MM.1S (cell line): ENCODE data around the gene USB1.
A peak's percentile ranks its signal among the peaks of the same experiment; 100 is the strongest.

Experiments used
- DNase-seq: peaks from one replicate; pipeline ENCODE4 v3.0.0-alpha.2; 2015
- H2AFZ ChIP-seq: fragments of 300-600 bp; sonication (generic); 2 replicates; pipeline ENCODE4 v1.6.0; 2016; ENCODE audit warnings: antibody characterized with exemption, low read length
- H3F3A ChIP-seq: fragments of 300-600 bp; sonication (generic); 2 replicates; pipeline ENCODE4 v1.6.1; 2016; ENCODE audit warnings: mild to moderate bottlenecking, antibody characterized with exemption, low read length, moderate library complexity, mixed read lengths; ENCODE audit not compliant: insufficient read depth
- H3K27ac ChIP-seq: fragments of 300-600 bp; sonication (generic); 2 replicates; pipeline ENCODE4 v1.5.1; 2016; ENCODE audit warnings: mild to moderate bottlenecking, low read length
- H3K27me3 ChIP-seq: fragments of 300-600 bp; sonication (generic); replicated peaks from 2 replicates; pipeline ENCODE4 v1.6.0; 2016; ENCODE audit warnings: low read length; ENCODE audit not compliant: insufficient read depth
- H3K36me3 ChIP-seq: fragments of 300-600 bp; sonication (generic); replicated peaks from 2 replicates; pipeline ENCODE4 v1.6.1; 2016; ENCODE audit warnings: mild to moderate bottlenecking, low read length, mixed read lengths; ENCODE audit not compliant: insufficient read depth
- H3K4me1 ChIP-seq: fragments of 300-600 bp; sonication (generic); 2 replicates; pipeline ENCODE4 v1.6.1; 2016; ENCODE audit warnings: low read length, mixed read lengths
- H3K4me2 ChIP-seq: fragments of 300-600 bp; sonication (generic); 2 replicates; pipeline ENCODE4 v1.6.0; 2016; ENCODE audit warnings: low read depth, low read length
- H3K4me3 ChIP-seq: fragments of 300-600 bp; sonication (generic); 2 replicates; pipeline ENCODE4 v1.5.1; 2016; ENCODE audit warnings: low read length, mixed read lengths
- H3K79me2 ChIP-seq: fragments of 300-600 bp; sonication (generic); 2 replicates; pipeline ENCODE4 v1.6.1; 2016; ENCODE audit warnings: mixed run types, low read length, mixed read lengths
- H3K9ac ChIP-seq: fragments of 300-600 bp; sonication (generic); 2 replicates; pipeline ENCODE4 v1.6.1; 2016; ENCODE audit warnings: low read length, mixed read lengths
- H3K9me2 ChIP-seq: fragments of 300-600 bp; sonication (generic); replicated peaks from 2 replicates; pipeline ENCODE4 v1.6.1; 2016; ENCODE audit warnings: mild to moderate bottlenecking, low read length, mixed read lengths; ENCODE audit not compliant: insufficient read depth
- H3K9me3 ChIP-seq: fragments of 300-600 bp; sonication (generic); replicated peaks from 2 replicates; pipeline ENCODE4 v1.6.1; 2016; ENCODE audit warnings: mild to moderate bottlenecking, low read length, mixed read lengths; ENCODE audit not compliant: insufficient read depth
- H4K20me1 ChIP-seq: fragments of 300-600 bp; sonication (generic); 2 replicates; pipeline ENCODE4 v1.6.1; 2016; ENCODE audit warnings: mild to moderate bottlenecking, low read length, moderate library complexity, mixed read lengths; ENCODE audit not compliant: insufficient read depth
- CTCF ChIP-seq: fragments of 300-600 bp; sonication (generic); IDR thresholded peaks from 2 replicates; pipeline ENCODE4 v1.5.1; 2016; ENCODE audit warnings: antibody characterized with exemption, low read length, mixed read lengths
- EZH2 ChIP-seq: fragments of 300-600 bp; sonication (generic); optimal IDR thresholded peaks from 2 replicates; pipeline ENCODE3; 2017; ENCODE audit warnings: low read depth, mild to moderate bottlenecking, antibody characterized with exemption, low read length, mixed read lengths
- EZH2phosphoT487 ChIP-seq: fragments of 300-600 bp; sonication (generic); IDR thresholded peaks from 2 replicates; pipeline ENCODE4 v1.6.1; 2018; ENCODE audit warnings: antibody characterized with exemption, low read length

Gene USB1

GRCh38 chr16:58026705-58027160 lies 25.5 kb downstream of the USB1 start:
- H3K9ac ChIP-seq: no peak overlapping the region
- TF ChIP-seq EZH2: no peak
- TF ChIP-seq EZH2phosphoT487: no peak
- TF ChIP-seq CTCF: no peak
- DNase-seq: no peak
- peak overlapping the region; percentile 87 for H3K4me3 ChIP-seq
- H3K79me2 ChIP-seq: no peaks in the 10 kb centered on the region
- no peaks in the 10 kb centered on the region for H3K9me2 ChIP-seq
- H3K36me3 ChIP-seq: no peaks in the 10 kb centered on the region
- no peaks in the 10 kb centered on the region for H3K9me3 ChIP-seq
- H3K4me1 ChIP-seq: no peaks in the 10 kb centered on the region; the same call in 1 of the 2 replicates
- H3K4me2 ChIP-seq: peak overlapping the region; percentile 99; the same call in 1 of the 2 replicates
- no peaks in the 10 kb centered on the region for H3F3A ChIP-seq
- H4K20me1 ChIP-seq: no peaks in the 10 kb centered on the region
- peaks cover 18% of the 10 kb centered on the region for H3K27me3 ChIP-seq
- H3K27ac ChIP-seq: no peak overlapping the region
- H2AFZ ChIP-seq: peak overlapping the region; percentile 98; the same call in 1 of the 2 replicates

GRCh38 chr16:58027161-58027915 lies 26.1 kb downstream of the USB1 start:
- no peak overlapping the region for H3K9ac ChIP-seq

GRCh38 chr16:58027916-58028455 lies 26.8 kb downstream of the USB1 start:
- Histone ChIP-seq H4K20me1 (no peaks in the 10 kb centered on the region), H3K9ac (no peak overlapping the region), H3K4me3 (no peak overlapping the region), H3K36me3 (no peaks in the 10 kb centered on the region), H3K27me3 (peaks cover 18% of the 10 kb centered on the region), H2AFZ (no peak overlapping the region), H3K79me2 (no peaks in the 10 kb centered on the region), H3K4me1 (no peaks in the 10 kb centered on the region; the same call in 1 of the 2 replicates), H3F3A (no peaks in the 10 kb centered on the region), H3K9me2 (no peaks in the 10 kb centered on the region), H3K9me3 (no peaks in the 10 kb centered on the region), H3K27ac (no peak overlapping the region), H3K4me2 (no peak overlapping the region)
- TF ChIP-seq EZH2phosphoT487 (no peak), EZH2 (no peak), CTCF (no peak)
- DNase-seq: no peak

More at GRCh38 chr16:58027161-58027915, 26.1 kb downstream of the USB1 start:
- H3K79me2 ChIP-seq: no peaks in the 10 kb centered on the region
- H3K27ac ChIP-seq: no peak overlapping the region
- no peak for DNase-seq
- no peaks in the 10 kb centered on the region for H3K36me3 ChIP-seq
- peaks cover 18% of the 10 kb centered on the region for H3K27me3 ChIP-seq
- no peaks in the 10 kb centered on the region for H4K20me1 ChIP-seq
- H3K9me3 ChIP-seq: no peaks in the 10 kb centered on the region
- H3K4me2 ChIP-seq: no peak overlapping the region
- TF ChIP-seq EZH2 (no peak), EZH2phosphoT487 (no peak), CTCF (no peak)
- H3K9me2 ChIP-seq: no peaks in the 10 kb centered on the region
- H3K4me1 ChIP-seq: no peaks in the 10 kb centered on the region; the same call in 1 of the 2 replicates
- H2AFZ ChIP-seq: no peak overlapping the region
- H3F3A ChIP-seq: no peaks in the 10 kb centered on the region
- H3K4me3 ChIP-seq: no peak overlapping the region
